WTC11 (cell line): Measurements from ENCODE around the gene SLF1. TPM values are rescaled to one million over a fixed set of nuclear protein-coding genes. Genes with fewer than 3 reads are reported as not detected.

Experiments used
- ATAC-seq: fragments of 200-7000 bp; cut with Tn5 transposase; 2 replicates; pipeline ENCODE4 v1.10.0; 2021; ENCODE audit warnings: mild to moderate bottlenecking, moderate library complexity
- CTCF ChIA-PET: fragments of 300-600 bp; sonication (Branson Sonifier 250); formaldehyde crosslinking; loops from one replicate; lab custom pipeline; 2021; ENCODE audit warnings: antibody characterized with exemption; lab: Charles Lee
- POLR2A ChIA-PET: fragments of 350-600 bp; sonication (Branson Sonifier 250); formaldehyde crosslinking; loops from one replicate; lab custom pipeline; 2021; ENCODE audit warnings: antibody characterized with exemption; lab: Charles Lee
- DNase-seq: peaks from one replicate; pipeline ENCODE4 v3.0.0; 2021; ENCODE audit warnings: low spot score
- H3K27ac Mint-ChIP-seq: 2 replicates; pipeline ENCODE4 v1.8.0; 2021; ENCODE audit warnings: mixed read lengths
- H3K27me3 Mint-ChIP-seq: 2 replicates; pipeline ENCODE4 v1.8.0; 2021; ENCODE audit warnings: low read depth, mild to moderate bottlenecking, moderate library complexity, mixed read lengths
- H3K36me3 Mint-ChIP-seq: 2 replicates; pipeline ENCODE4 v1.8.0; 2021; ENCODE audit warnings: mixed read lengths
- H3K4me1 Mint-ChIP-seq: 2 replicates; pipeline ENCODE4 v1.8.0; 2022; ENCODE audit warnings: mixed read lengths
- H3K4me3 Mint-ChIP-seq: 2 replicates; pipeline ENCODE4 v1.8.0; 2021; ENCODE audit warnings: mild to moderate bottlenecking, moderate library complexity, mixed read lengths
- H3K9me3 Mint-ChIP-seq: 2 replicates; pipeline ENCODE4 v1.8.0; 2021; ENCODE audit warnings: mixed read lengths
- AFF4 ChIP-seq: sonication (generic); formaldehyde crosslinking; IDR thresholded peaks from 2 replicates; pipeline ENCODE4 v1.8.1; 2023; ENCODE audit warnings: mild to moderate bottlenecking, missing genetic modification reagents, borderline replicate concordance
- ETV6 ChIP-seq: sonication (generic); formaldehyde crosslinking; IDR thresholded peaks from 2 replicates; pipeline ENCODE4 v1.8.1; 2022; ENCODE audit warnings: mild to moderate bottlenecking, missing genetic modification reagents
- GABPB1 ChIP-seq: sonication (generic); formaldehyde crosslinking; IDR thresholded peaks from 2 replicates; pipeline ENCODE4 v1.8.1; 2023; ENCODE audit warnings: mild to moderate bottlenecking, missing genetic modification reagents
- MYBL2 ChIP-seq: sonication (generic); formaldehyde crosslinking; IDR thresholded peaks from 2 replicates; pipeline ENCODE4 v1.8.1; 2023; ENCODE audit warnings: mild to moderate bottlenecking, moderate library complexity, missing genetic modification reagents
- NR2C2 ChIP-seq: sonication (generic); formaldehyde crosslinking; IDR thresholded peaks from 2 replicates; pipeline ENCODE4 v1.8.0; 2022; ENCODE audit warnings: mild to moderate bottlenecking, missing genetic modification reagents
- TEAD1 ChIP-seq: sonication (generic); formaldehyde crosslinking; IDR thresholded peaks from 2 replicates; pipeline ENCODE4 v1.8.0; 2022; ENCODE audit warnings: mild to moderate bottlenecking, missing genetic modification reagents
- ZBTB21 ChIP-seq: sonication (generic); formaldehyde crosslinking; IDR thresholded peaks from 2 replicates; pipeline ENCODE4 v1.8.1; 2023; ENCODE audit warnings: mild to moderate bottlenecking, missing genetic modification reagents, borderline replicate concordance
- ZNF317 ChIP-seq: sonication (generic); formaldehyde crosslinking; IDR thresholded peaks from 2 replicates; pipeline ENCODE4 v1.8.1; 2023; ENCODE audit warnings: low read depth, mild to moderate bottlenecking, moderate library complexity, missing genetic modification reagents, borderline replicate concordance
- ZNF396 ChIP-seq: fragments of 250-450 bp; sonication (Bioruptor Pico); IDR thresholded peaks from 2 replicates; pipeline ENCODE4 v1.8.0; 2021; ENCODE audit warnings: mild to moderate bottlenecking, moderate library complexity, borderline replicate concordance
- total RNA-seq: library from RNA; stranded (reverse); gene quantifications from 3 replicates; pipeline ENCODE4 v1.2.3, GENCODE V29; 2021
- TF ChIP-seq, protein P1 (sequence below): sonication (generic); formaldehyde crosslinking; IDR thresholded peaks from 2 replicates; pipeline ENCODE4 v1.8.1; 2023; ENCODE audit warnings: mild to moderate bottlenecking, moderate library complexity, missing genetic modification reagents
- TF ChIP-seq, protein P2 (sequence below): fragments of 250-450 bp; sonication (Bioruptor Pico); IDR thresholded peaks from 2 replicates; pipeline ENCODE4 v1.9.0; 2021; ENCODE audit warnings: mild to moderate bottlenecking, borderline replicate concordance
- TF ChIP-seq, protein P3 (sequence below): sonication (generic); formaldehyde crosslinking; IDR thresholded peaks from 2 replicates; pipeline ENCODE4 v1.8.0; 2023; ENCODE audit warnings: missing genetic modification reagents, mild to moderate bottlenecking, borderline replicate concordance

Gene SLF1
- total RNA-seq, 1 experiment from 2014 or later, result 15.7 TPM

GRCh38 chr5:94661086-94661485 lies 42.6 kb downstream of the SLF1 start:
- peak overlapping the region; percentile 45; the same call in 1 of the 2 replicates for H3K27ac Mint-ChIP-seq
- ChIA-PET CTCF (no interaction called here), POLR2A (no interaction called here)
- H3K27me3 Mint-ChIP-seq, result no peaks in the 10 kb centered on the region
- H3K4me3 Mint-ChIP-seq, result no peak overlapping the region
- ATAC-seq (no peak), DNase-seq (no peak)
- peaks cover 31% of the 10 kb centered on the region for H3K9me3 Mint-ChIP-seq
- H3K4me1 Mint-ChIP-seq, result no peaks in the 10 kb centered on the region
- TF ChIP-seq TEAD1 (CRISPR knock-in tag), result no peak
- TF ChIP-seq AFF4 (CRISPR knock-in tag), result no peak
- no peak for TF ChIP-seq ETV6
- no peak for TF ChIP-seq ZBTB21 (CRISPR knock-in tag)
- TF ChIP-seq MYBL2 (CRISPR knock-in tag), result no peak
- TF ChIP-seq, protein P1, sequence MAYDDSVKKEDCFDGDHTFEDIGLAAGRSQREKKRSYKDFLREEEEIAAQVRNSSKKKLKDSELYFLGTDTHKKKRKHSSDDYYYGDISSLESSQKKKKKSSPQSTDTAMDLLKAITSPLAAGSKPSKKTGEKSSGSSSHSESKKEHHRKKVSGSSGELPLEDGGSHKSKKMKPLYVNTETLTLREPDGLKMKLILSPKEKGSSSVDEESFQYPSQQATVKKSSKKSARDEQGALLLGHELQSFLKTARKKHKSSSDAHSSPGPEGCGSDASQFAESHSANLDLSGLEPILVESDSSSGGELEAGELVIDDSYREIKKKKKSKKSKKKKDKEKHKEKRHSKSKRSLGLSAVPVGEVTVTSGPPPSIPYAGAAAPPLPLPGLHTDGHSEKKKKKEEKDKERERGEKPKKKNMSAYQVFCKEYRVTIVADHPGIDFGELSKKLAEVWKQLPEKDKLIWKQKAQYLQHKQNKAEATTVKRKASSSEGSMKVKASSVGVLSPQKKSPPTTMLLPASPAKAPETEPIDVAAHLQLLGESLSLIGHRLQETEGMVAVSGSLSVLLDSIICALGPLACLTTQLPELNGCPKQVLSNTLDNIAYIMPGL, result no peak
- TF ChIP-seq ZNF396, result no peak
- TF ChIP-seq, protein P2, sequence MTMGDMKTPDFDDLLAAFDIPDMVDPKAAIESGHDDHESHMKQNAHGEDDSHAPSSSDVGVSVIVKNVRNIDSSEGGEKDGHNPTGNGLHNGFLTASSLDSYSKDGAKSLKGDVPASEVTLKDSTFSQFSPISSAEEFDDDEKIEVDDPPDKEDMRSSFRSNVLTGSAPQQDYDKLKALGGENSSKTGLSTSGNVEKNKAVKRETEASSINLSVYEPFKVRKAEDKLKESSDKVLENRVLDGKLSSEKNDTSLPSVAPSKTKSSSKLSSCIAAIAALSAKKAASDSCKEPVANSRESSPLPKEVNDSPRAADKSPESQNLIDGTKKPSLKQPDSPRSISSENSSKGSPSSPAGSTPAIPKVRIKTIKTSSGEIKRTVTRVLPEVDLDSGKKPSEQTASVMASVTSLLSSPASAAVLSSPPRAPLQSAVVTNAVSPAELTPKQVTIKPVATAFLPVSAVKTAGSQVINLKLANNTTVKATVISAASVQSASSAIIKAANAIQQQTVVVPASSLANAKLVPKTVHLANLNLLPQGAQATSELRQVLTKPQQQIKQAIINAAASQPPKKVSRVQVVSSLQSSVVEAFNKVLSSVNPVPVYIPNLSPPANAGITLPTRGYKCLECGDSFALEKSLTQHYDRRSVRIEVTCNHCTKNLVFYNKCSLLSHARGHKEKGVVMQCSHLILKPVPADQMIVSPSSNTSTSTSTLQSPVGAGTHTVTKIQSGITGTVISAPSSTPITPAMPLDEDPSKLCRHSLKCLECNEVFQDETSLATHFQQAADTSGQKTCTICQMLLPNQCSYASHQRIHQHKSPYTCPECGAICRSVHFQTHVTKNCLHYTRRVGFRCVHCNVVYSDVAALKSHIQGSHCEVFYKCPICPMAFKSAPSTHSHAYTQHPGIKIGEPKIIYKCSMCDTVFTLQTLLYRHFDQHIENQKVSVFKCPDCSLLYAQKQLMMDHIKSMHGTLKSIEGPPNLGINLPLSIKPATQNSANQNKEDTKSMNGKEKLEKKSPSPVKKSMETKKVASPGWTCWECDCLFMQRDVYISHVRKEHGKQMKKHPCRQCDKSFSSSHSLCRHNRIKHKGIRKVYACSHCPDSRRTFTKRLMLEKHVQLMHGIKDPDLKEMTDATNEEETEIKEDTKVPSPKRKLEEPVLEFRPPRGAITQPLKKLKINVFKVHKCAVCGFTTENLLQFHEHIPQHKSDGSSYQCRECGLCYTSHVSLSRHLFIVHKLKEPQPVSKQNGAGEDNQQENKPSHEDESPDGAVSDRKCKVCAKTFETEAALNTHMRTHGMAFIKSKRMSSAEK (CRISPR knock-in tag), result no peak
- TF ChIP-seq, protein P3, sequence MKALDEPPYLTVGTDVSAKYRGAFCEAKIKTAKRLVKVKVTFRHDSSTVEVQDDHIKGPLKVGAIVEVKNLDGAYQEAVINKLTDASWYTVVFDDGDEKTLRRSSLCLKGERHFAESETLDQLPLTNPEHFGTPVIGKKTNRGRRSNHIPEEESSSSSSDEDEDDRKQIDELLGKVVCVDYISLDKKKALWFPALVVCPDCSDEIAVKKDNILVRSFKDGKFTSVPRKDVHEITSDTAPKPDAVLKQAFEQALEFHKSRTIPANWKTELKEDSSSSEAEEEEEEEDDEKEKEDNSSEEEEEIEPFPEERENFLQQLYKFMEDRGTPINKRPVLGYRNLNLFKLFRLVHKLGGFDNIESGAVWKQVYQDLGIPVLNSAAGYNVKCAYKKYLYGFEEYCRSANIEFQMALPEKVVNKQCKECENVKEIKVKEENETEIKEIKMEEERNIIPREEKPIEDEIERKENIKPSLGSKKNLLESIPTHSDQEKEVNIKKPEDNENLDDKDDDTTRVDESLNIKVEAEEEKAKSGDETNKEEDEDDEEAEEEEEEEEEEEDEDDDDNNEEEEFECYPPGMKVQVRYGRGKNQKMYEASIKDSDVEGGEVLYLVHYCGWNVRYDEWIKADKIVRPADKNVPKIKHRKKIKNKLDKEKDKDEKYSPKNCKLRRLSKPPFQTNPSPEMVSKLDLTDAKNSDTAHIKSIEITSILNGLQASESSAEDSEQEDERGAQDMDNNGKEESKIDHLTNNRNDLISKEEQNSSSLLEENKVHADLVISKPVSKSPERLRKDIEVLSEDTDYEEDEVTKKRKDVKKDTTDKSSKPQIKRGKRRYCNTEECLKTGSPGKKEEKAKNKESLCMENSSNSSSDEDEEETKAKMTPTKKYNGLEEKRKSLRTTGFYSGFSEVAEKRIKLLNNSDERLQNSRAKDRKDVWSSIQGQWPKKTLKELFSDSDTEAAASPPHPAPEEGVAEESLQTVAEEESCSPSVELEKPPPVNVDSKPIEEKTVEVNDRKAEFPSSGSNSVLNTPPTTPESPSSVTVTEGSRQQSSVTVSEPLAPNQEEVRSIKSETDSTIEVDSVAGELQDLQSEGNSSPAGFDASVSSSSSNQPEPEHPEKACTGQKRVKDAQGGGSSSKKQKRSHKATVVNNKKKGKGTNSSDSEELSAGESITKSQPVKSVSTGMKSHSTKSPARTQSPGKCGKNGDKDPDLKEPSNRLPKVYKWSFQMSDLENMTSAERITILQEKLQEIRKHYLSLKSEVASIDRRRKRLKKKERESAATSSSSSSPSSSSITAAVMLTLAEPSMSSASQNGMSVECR (CRISPR knock-in tag), result no peak
- TF ChIP-seq ZNF317 (CRISPR knock-in tag), result no peak
- no peak for TF ChIP-seq NR2C2 (CRISPR knock-in tag)
- no peak for TF ChIP-seq GABPB1
- H3K36me3 Mint-ChIP-seq, result peaks cover 48% of the 10 kb centered on the region
